ENCODE results near the gene PDCD6IP. TPM values are rescaled to one million over a fixed set of nuclear protein-coding genes. Genes with fewer than 3 reads are reported as not detected.

PDCD6IP gene
- total RNA-seq, 2 experiments from 2014 or later, result 163 to 168 TPM

DNA sequence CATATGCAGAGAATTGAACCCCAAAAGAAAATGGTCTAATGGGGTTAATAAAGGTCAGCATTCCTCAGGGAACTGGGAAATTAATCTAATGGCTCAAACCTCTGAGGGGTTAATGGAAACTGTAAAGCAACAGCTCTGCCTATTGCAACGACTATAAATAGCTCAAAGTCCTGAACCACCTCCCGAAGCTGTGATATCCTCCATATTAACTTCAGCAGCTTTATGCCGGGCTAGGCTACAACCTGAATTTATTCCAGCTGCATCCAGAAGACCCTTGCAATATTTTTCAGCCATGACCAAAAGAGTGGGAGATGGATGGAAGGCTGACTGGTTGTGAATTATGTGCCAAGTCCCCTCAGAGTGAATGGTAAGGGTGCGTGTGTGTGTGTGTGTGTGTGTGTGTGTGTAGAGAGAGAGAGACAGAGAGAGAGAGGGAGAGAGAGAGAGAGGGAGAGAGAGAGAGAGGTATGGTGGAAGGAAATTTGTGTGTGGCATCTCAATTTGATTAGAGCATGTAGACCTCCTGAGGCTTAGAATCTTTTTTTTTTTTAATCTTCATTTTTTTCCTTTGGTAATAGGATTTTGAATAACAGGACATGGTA lies 109.9 kb downstream of the PDCD6IP start:
- intact Hi-C loops (cut with micrococcal nuclease), result no loop called here
- H3K4me3 Mint-ChIP-seq, result no peak overlapping the region
- H3K27ac Mint-ChIP-seq, result no peak overlapping the region
- no peaks in the 10 kb centered on the region for H3K4me1 Mint-ChIP-seq (ENCODE audit: low read depth)
- no peaks in the 10 kb centered on the region for H3K36me3 Mint-ChIP-seq
- DNase-seq, result no peak
- ChIA-PET CTCF (no interaction called here), POLR2A (no interaction called here)
- no peaks in the 10 kb centered on the region for H3K9me3 Mint-ChIP-seq
- H3K27me3 Mint-ChIP-seq, result no peaks in the 10 kb centered on the region

DNA sequence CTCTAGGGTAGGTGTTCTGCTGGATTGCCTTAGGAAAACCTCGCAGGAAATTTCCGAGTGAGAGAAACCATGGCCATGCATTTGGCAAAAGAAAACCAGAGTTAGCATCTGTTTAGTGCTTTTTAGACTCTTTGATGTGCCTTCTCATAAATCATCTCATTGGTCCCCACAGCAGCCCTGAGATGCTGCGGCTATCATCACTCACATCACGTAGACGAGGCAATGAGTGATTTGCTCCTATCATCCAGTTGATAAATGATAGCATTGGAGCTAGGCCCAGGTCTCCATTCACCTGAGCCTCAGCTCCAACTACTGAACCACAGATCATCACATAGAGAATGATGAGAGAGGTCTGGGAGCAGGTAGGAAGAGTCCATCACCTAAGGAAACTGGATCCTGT lies 111.1 kb downstream of the PDCD6IP start:
- POLR2A ChIA-PET, result no interaction called here
- intact Hi-C loops (cut with micrococcal nuclease), result no loop called here
- H3K4me1 Mint-ChIP-seq (ENCODE audit: low read depth), result no peaks in the 10 kb centered on the region
- H3K4me3 Mint-ChIP-seq, result no peak overlapping the region
- H3K36me3 Mint-ChIP-seq, result no peaks in the 10 kb centered on the region
- no peak for DNase-seq
- no peaks in the 10 kb centered on the region for H3K27me3 Mint-ChIP-seq
- H3K27ac Mint-ChIP-seq, result no peak overlapping the region
- CTCF ChIA-PET, result no interaction called here
- H3K9me3 Mint-ChIP-seq, result no peaks in the 10 kb centered on the region

DNA sequence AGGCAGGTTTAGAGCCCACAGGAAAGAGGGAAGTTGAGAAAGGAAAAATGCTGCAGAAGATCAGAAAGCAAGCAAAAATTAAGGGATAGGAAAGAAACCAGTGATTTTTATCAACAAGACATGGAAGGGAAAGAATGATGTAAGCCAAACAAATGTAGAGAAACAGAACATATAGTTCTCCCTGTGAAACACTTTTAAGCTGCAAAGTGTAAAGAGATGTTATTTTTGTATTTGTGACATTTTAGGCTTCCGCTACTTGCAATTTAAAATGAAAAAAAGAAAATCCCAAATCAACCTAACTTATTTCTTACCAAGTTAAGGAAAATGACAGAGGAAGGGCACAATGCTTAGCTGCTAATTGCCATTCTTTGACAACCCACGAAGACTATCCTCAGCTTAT lies 111.6 kb downstream of the PDCD6IP start:
- POLR2A ChIA-PET, result no interaction called here
- no peak overlapping the region for H3K4me3 Mint-ChIP-seq

DNA sequence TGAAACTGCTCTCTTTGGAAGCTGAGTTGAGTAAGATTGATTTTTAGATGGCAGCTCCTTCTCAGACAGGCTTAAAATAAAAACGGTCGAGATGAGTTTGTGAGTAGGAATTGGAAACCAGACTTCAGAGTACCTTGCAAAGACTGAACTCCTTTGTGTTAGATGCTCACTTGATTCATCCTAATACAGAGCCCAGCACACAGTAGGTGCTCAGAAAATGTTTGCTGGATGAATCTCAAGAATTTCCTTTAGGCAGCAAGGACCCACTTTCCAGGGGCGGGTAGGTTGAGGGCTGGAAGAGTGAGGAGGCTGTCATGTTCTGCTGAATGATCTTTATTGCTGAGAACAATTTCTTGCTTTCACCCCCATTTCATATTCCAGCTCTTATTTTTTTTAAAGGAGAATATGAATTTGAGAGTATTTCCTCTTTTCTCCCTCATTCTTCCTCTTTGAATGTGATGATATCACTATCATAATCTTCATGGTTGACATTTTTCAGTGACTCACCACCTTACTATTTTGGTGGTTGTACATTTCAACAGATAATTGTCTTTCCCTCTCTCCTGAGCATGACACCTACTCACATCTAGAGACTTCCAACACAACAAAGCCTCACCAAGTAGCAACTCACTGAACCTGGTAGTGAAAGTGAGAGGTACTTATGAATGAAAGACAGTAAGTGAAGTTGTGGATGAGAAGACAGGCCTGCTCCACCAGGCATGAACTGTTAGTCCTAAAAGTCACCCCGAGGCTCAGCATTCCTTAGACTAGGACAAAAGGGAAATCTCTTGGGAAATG lies 113.3 kb downstream of the PDCD6IP start:
- H3K4me3 Mint-ChIP-seq, result no peak overlapping the region
- no peaks in the 10 kb centered on the region for H3K4me1 Mint-ChIP-seq (ENCODE audit: low read depth)
- no peaks in the 10 kb centered on the region for H3K36me3 Mint-ChIP-seq
- CTCF ChIA-PET, result no interaction called here
- H3K27ac Mint-ChIP-seq, result no peak overlapping the region
- POLR2A ChIA-PET, result no interaction called here
- H3K9me3 Mint-ChIP-seq, result no peaks in the 10 kb centered on the region
- intact Hi-C loops (cut with micrococcal nuclease), result no loop called here
- H3K27me3 Mint-ChIP-seq, result no peaks in the 10 kb centered on the region
- DNase-seq, result no peak

More for the DNA sequence above, 111.6 kb downstream of the PDCD6IP start:
- CTCF ChIA-PET, result interaction anchor here (0.6 kb wide), 1 partner anchor 1685 kb away, joined by 3 read pairs; no protein-coding TSS in a partner anchor
- no peaks in the 10 kb centered on the region for H3K4me1 Mint-ChIP-seq (ENCODE audit: low read depth)
- no peaks in the 10 kb centered on the region for H3K9me3 Mint-ChIP-seq
- intact Hi-C loops (cut with micrococcal nuclease), result no loop called here
- H3K27ac Mint-ChIP-seq, result no peak overlapping the region
- H3K27me3 Mint-ChIP-seq, result no peaks in the 10 kb centered on the region
- no peaks in the 10 kb centered on the region for H3K36me3 Mint-ChIP-seq
- no peak for DNase-seq

DNA sequence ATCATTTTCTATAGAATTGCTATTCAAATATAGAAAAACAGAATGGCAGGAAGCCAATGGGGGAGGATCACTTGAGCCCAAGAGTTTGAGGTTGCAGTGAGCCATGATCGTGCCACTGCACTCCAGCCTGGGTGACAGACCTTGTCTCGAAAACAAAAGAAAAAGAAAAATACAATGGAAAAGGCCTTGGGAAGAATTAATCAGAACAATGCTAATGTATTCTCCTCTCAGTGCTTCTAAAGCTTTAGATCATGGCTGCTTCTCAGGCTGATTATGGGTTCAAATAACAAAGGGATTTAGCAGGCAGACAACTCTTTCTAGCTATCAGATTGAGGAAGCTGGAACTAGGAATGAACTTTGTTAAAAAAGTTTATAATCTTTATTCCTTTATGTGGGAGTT lies 115.8 kb downstream of the PDCD6IP start:
- ChIA-PET POLR2A (no interaction called here), CTCF (no interaction called here)
- Mint-ChIP-seq H3K36me3 (no peaks in the 10 kb centered on the region), H3K4me3 (no peak overlapping the region), H3K4me1 (ENCODE audit: low read depth) (no peaks in the 10 kb centered on the region), H3K9me3 (no peaks in the 10 kb centered on the region), H3K27me3 (no peaks in the 10 kb centered on the region), H3K27ac (no peak overlapping the region)
- no peak for DNase-seq
- intact Hi-C loops (cut with micrococcal nuclease), result no loop called here

DNA sequence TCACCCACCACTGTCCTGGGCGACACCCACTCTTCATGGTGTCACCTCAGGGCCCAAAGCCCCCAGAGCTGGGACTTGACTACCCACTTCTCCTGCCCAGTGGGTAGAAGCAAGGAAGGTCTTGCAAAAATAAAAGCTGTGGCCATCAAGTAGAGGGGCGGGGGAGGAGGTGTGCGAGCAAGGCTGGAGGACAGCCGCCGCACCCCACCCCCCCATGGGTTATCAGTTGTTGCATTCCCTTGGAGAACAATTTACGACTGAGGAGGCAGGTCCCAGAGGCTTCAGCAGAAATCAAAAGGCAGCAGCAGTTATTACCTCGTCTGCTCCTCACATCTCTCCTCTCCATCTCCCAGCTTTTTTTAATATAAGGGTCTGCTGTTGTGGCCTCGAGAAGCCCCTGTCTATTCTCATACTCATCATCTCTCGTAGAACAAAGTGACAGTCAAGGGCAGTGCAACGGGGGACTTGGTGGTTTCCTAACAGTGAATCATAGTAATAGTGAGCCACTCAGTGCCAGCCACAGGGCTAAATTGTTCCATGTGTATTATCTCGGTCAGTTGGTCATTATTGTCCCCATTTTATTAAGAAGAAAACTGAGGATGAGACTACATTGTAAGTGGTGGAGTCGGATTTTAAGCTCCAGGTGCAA lies 116.4 kb downstream of the PDCD6IP start:
- ChIA-PET POLR2A (no interaction called here), CTCF (no interaction called here)
- no peak for DNase-seq
- Mint-ChIP-seq H3K4me1 (ENCODE audit: low read depth) (no peaks in the 10 kb centered on the region), H3K9me3 (no peaks in the 10 kb centered on the region), H3K27ac (no peak overlapping the region), H3K27me3 (no peaks in the 10 kb centered on the region), H3K4me3 (no peak overlapping the region), H3K36me3 (no peaks in the 10 kb centered on the region)
- intact Hi-C loops (cut with micrococcal nuclease), result no loop called here

DNA sequence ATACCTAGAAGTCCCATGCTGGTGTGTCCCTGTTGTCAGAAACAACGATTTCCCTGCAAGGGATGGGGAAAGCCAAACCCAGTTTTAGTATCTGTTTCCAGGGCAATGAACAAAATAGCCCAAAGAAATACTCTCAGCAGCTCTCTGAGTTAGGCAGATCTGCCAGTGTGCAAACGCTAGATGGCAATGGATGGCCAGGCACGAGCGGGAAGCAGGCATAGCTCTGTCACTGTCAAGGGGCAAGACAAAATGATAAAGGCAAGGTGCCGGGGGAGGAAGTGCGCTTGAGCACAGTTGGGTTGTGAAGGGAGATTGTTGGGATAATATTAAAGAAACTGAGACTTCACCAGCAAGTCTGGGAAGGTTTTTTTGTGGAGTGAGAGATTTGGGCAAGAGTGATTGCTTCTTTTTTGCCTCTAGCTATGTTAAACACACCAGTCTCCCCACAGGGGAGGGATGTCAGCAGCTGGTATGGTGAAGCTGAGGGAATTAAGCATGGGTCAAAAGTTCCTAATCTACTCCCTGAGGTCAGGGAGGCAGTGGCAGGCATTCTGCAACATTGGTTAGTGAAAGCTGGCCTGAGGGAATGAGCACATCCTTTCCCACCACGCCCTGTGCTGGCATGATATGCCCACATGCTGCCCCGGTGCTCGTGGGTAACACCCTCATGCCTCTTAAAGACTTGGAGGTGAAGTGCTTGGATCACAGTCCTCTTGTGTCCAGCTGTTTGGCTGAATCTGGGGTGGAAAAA lies 117.5 kb downstream of the PDCD6IP start:
- H3K4me3 Mint-ChIP-seq, result no peak overlapping the region
- no peaks in the 10 kb centered on the region for H3K27me3 Mint-ChIP-seq
- no peak for DNase-seq
- no peaks in the 10 kb centered on the region for H3K36me3 Mint-ChIP-seq
- H3K9me3 Mint-ChIP-seq, result no peaks in the 10 kb centered on the region
- H3K4me1 Mint-ChIP-seq (ENCODE audit: low read depth), result no peaks in the 10 kb centered on the region
- ChIA-PET CTCF (interaction anchor here (1.1 kb wide), 1 partner anchor 32 kb away, joined by 5 read pairs; no protein-coding TSS in a partner anchor), POLR2A (no interaction called here)
- intact Hi-C loops (cut with micrococcal nuclease), result no loop called here
- no peak overlapping the region for H3K27ac Mint-ChIP-seq

DNA sequence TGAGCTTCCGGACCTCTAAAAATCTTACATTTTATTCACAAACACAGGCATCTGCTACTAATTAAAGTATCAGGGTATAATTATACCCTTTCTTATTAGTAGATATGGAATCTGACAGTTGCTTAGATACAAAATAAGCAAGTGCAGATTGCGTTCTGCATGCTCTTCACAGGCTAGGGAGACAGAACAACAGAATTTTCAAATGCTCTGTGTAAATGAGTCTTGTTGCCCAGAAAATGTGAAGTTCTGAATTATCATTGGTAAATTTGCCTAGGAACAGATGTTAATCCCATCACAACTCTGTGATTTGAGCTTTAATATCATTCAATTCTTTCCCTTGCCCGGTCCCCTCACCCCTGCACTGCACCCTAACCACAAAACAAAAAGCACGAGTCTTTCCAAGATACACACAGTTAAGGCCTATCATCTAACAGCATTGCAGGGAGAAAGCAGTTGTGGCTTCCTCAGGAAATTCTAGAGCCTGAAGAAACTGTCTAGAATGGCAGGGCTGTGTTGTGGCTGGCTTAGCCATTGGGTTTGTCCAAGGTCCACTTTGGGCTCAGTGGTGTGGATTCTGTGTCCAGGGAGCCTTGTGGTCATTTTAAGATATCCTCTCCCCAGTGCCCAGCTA lies 119.8 kb downstream of the PDCD6IP start:
- intact Hi-C loops (cut with micrococcal nuclease), result no loop called here
- Mint-ChIP-seq H3K4me1 (ENCODE audit: low read depth) (no peaks in the 10 kb centered on the region), H3K4me3 (no peak overlapping the region), H3K27ac (no peak overlapping the region), H3K27me3 (no peaks in the 10 kb centered on the region), H3K36me3 (no peaks in the 10 kb centered on the region), H3K9me3 (no peaks in the 10 kb centered on the region)
- DNase-seq, result no peak
- ChIA-PET POLR2A (no interaction called here), CTCF (interaction anchor here (1.9 kb wide), 1 partner anchor 35 kb away, joined by 4 read pairs; no protein-coding TSS in a partner anchor)

Other genes with a start within 250 kb of the PDCD6IP start
- gene CLASP2, start 80.4 kb upstream of the PDCD6IP start, total RNA-seq, result 10 to 100 TPM; 41.8 to 46.6 TPM

Measured in activated CD4-positive, alpha-beta memory T cell treated with anti-CD3 and anti-CD28 coated beads for 36 hours (primary cell).